Ovary (tissue), 9 donors: ENCODE results near the gene AFG1L. TPM values are rescaled to one million over a fixed set of nuclear protein-coding genes. Genes with fewer than 3 reads are reported as not detected.

Source experiments
- DNase-seq, 5 donors: peaks; one replicate each; pipeline ENCODE4 v3.0.0-alpha.2; 2019 to 2020
- H3K27ac ChIP-seq, 2 donors: fragments of 200-600 bp; one replicate each; pipeline versions ENCODE4 v1.5.1 to v1.8.0; 2019 to 2022
- H3K27me3 ChIP-seq: fragments of 200-600 bp; one replicate; pipeline ENCODE4 v1.8.0; 2022
- H3K36me3 ChIP-seq: fragments of 200-600 bp; sonication (generic); one replicate; pipeline ENCODE4 v1.5.1; 2019
- H3K4me1 ChIP-seq: one replicate; pipeline ENCODE4 v1.8.1; 2013; ENCODE audit warnings: mild to moderate bottlenecking, moderate library complexity; ENCODE audit not compliant: insufficient read depth
- H3K4me3 ChIP-seq: fragments of 200-600 bp; sonication (generic); one replicate; pipeline ENCODE4 v1.5.1; 2017
- H3K9me3 ChIP-seq, 2 donors: fragments of 200-600 bp in 1 of 2; sonication (generic) in 1 of 2; one replicate each; pipeline versions ENCODE4 v1.5.1 to v1.8.1; 2013 to 2019; ENCODE audit warnings: mild to moderate bottlenecking in 1 of 2, moderate library complexity in 1 of 2
- EP300 ChIP-seq: sonication (generic); formaldehyde crosslinking; IDR thresholded peaks from one replicate; pipeline ENCODE4 v1.6.1; 2017; ENCODE audit warnings: antibody characterized with exemption
- POLR2A ChIP-seq: fragments of 450-650 bp; IDR thresholded peaks from one replicate; pipeline ENCODE4 v1.6.1; 2017; ENCODE audit warnings: antibody characterized with exemption, mild to moderate bottlenecking, moderate library complexity
- WGBS, 3 donors: extraction: QIAGEN DNeasy Blood & Tissue Kit in 1 of 3; methylation state at CpG; one replicate each; pipeline versions ENCODE4 v1.1.5 to v1.1.7; 2013 to 2017; 5-methylcytosine and 5-hydroxymethylcytosine counted together
- intact Hi-C, 4 donors: fragments of 100-400 bp; cut with DNase I; formaldehyde crosslinking; loops; one replicate each; pipeline versions ENCODE4 v1.11.0 to v1.15.1; 2022 to 2023
- polyA plus RNA-seq, 2 donors: library from polyadenylated mRNA; stranded (reverse); fragments of 200-250 nt in 1 of 2; fragments of 350-450 nt in 1 of 2; fragmentation: Illumina TruSeq in 1 of 2; extraction: RNeasy Lipid Tissue Mini Kit (QIAGEN cat#74804) in 1 of 2; gene quantifications; one replicate each; pipeline ENCODE4 v1.2.3, GENCODE V29; 2013 to 2014
- total RNA-seq, 7 donors: library from RNA; depleted of rRNA in 2 of 7; stranded (reverse); fragments of >200 nt in 2 of 7; fragmentation: NEBNext Ultra II Directional in 3 of 7; extraction: Animal tissue kit (Norgen Biotek cat#: 25700) in 3 of 7; gene quantifications; one replicate each; pipeline versions ENCODE4 v1.1.0 to v1.2.4, GENCODE V29; 2016 to 2023
- TF ChIP-seq, protein P1 (sequence below), 3 donors: fragments of 450-650 bp in 2 of 3; fragments of 200-600 bp in 1 of 3; IDR thresholded peaks; one replicate each; pipeline versions ENCODE4 v1.5.1 to v1.8.0; 2016 to 2022; ENCODE audit warnings: antibody characterized with exemption in 3 of 3, mild to moderate bottlenecking in 1 of 3
- donor health status: DM: no; HTN: no; CAD: no; lungs with moderate emphysema.
- donor health status: DM: no; HTN: no; CAD: no.
- donor health status: Bipolar disorder and iron deficiency.
- donor health status: DM: yes; HTN: yes; CAD: no.
- donor health status: DM: no; HTN: no; CAD: no.
- donor health status: DM: yes; HTN: yes; CAD: no.

AFG1L gene
- total and polyA plus RNA-seq, 9 donors: 1.2 to 7.6 (median 5.7) TPM

DNA sequence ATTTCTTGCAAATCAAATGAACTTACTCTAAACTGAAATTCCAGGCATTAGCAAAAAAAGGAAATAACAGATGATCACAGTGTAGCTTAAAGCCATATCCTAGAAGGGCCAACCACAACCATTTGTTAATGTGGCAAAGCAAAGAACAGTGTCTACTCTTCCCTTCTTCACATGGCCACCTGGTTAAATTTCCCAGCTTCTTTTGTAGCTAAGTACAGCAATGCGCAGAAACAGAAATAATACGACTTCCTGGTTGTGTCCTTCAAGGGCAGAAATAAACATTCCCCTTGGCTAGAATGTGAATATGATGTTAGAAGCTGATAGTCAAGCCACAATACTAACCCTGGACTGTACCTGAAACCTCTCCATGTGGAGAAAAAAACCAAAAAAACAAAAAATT is 43.6 kb upstream of the AFG1L start:
- no peaks in the 10 kb centered on the region for H3K27me3 ChIP-seq
- H3K9me3 ChIP-seq: no peaks in the 10 kb centered on the region
- H3K4me3 ChIP-seq: no peak overlapping the region
- H3K4me1 ChIP-seq: peaks cover 8% of the 10 kb centered on the region
- WGBS, 3 donors: 66 to 78% (median 72%) methylated on average over 2 of the region's 2 CpGs
- H3K27ac ChIP-seq: no peak overlapping the region
- no peaks in the 10 kb centered on the region for H3K36me3 ChIP-seq
- TF ChIP-seq, protein P1, sequence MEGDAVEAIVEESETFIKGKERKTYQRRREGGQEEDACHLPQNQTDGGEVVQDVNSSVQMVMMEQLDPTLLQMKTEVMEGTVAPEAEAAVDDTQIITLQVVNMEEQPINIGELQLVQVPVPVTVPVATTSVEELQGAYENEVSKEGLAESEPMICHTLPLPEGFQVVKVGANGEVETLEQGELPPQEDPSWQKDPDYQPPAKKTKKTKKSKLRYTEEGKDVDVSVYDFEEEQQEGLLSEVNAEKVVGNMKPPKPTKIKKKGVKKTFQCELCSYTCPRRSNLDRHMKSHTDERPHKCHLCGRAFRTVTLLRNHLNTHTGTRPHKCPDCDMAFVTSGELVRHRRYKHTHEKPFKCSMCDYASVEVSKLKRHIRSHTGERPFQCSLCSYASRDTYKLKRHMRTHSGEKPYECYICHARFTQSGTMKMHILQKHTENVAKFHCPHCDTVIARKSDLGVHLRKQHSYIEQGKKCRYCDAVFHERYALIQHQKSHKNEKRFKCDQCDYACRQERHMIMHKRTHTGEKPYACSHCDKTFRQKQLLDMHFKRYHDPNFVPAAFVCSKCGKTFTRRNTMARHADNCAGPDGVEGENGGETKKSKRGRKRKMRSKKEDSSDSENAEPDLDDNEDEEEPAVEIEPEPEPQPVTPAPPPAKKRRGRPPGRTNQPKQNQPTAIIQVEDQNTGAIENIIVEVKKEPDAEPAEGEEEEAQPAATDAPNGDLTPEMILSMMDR (IDR thresholded peaks at IDR 0.05): no peak
- no peak for TF ChIP-seq EP300
- TF ChIP-seq POLR2A: no peak
- intact Hi-C loops: no loop called here
- no peak for DNase-seq

- Histone ChIP-seq H3K27ac (no peak overlapping the region), H3K4me1 (peaks cover 8% of the 10 kb centered on the region), H3K27me3 (no peaks in the 10 kb centered on the region), H3K4me3 (no peak overlapping the region), H3K36me3 (no peaks in the 10 kb centered on the region), H3K9me3 (no peaks in the 10 kb centered on the region)
- TF ChIP-seq POLR2A (no peak), EP300 (no peak)
- TF ChIP-seq, protein P1 (IDR thresholded peaks at IDR 0.05): no peak
- intact Hi-C loops: no loop called here
- no peak for DNase-seq
- WGBS, 3 donors: 90 to 94% (median 91%) methylated on average over 5 of the region's 5 CpGs
These were observed 42.8 kb upstream of the AFG1L start for GRCh38 chr6:108252055-108252454.

GRCh38 chr6:108253241-108253640 is 41.6 kb upstream of the AFG1L start:
- H3K27me3 ChIP-seq: no peaks in the 10 kb centered on the region
- no peak overlapping the region for H3K27ac ChIP-seq
- no peaks in the 10 kb centered on the region for H3K9me3 ChIP-seq
- H3K4me1 ChIP-seq: peaks cover 10% of the 10 kb centered on the region
- no peak for TF ChIP-seq POLR2A
- TF ChIP-seq EP300: no peak
- TF ChIP-seq, protein P1 (IDR thresholded peaks at IDR 0.05): no peak
- H3K36me3 ChIP-seq: no peaks in the 10 kb centered on the region
- intact Hi-C loops: no loop called here
- no peak overlapping the region for H3K4me3 ChIP-seq
- DNase-seq: no peak
- WGBS, 3 donors: 95 to 100% (median 98%) methylated on average over 1 of the region's 1 CpG

DNA sequence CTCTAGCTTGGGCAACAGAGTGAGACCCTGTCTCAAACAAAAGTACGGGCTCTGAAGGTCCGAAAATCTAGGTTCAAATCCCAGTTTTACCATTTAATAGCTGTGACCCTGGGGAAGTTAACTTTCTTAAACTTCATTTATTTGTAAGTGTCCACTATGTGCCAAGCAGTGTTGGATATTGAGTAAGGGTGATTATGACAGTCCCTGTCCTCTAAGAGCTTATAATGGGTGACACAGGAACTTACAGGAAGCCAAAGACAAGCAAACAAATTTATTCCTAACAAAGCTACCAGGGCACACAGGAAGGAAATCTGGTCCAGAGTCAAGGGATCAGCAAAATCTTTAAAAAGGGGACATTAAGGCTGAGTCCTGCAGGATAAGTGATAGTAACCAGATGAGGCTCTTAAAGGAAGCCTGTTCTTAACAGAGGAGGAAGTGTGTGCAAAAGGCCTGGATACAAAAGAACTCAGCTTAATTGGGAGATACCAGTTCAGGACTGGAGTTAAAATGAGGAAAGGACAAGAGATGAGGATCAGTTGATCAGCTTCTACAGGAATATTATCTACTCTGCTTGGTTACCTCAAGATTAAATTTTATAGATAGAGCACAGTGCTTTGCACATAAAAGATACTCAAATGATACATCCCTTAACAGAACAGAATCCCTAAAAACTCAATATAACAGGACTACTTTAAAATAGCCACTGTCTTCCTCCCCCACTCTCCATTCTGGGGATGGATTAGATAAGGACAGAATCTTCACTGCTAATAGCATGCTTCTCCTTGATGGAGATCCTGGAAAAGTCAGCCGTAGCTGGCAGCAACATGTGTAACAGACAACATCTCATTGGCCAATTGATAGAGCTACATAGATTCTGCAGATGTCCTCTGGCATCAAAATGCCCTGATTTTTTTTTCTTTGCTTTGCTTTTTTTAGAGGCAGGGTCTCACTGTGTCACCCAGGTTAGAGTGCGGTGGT is 40.1 kb upstream of the AFG1L start:
- no peaks in the 10 kb centered on the region for H3K9me3 ChIP-seq
- peaks cover 12% of the 10 kb centered on the region for H3K4me1 ChIP-seq
- DNase-seq: no peak
- no peak overlapping the region for H3K4me3 ChIP-seq
- H3K27me3 ChIP-seq: no peaks in the 10 kb centered on the region
- H3K36me3 ChIP-seq: no peaks in the 10 kb centered on the region
- no peak overlapping the region for H3K27ac ChIP-seq
- 87 to 88% (median 87%) methylated on average over 4 of the region's 4 CpGs for WGBS, 3 donors
- intact Hi-C loops: no loop called here
- TF ChIP-seq POLR2A: no peak
- TF ChIP-seq, protein P1 (IDR thresholded peaks at IDR 0.05): no peak
- no peak for TF ChIP-seq EP300
